Spinal cord (tissue), 10 donors: ENCODE measurements around the gene OTUD5. TPM values are rescaled to one million over a fixed set of nuclear protein-coding genes. Genes with fewer than 3 reads are reported as not detected.

Experiments used
- DNase-seq, 6 donors: peaks; one replicate each; pipeline versions ENCODE4 v3.0.0 to v3.0.0-alpha.2; 2013 to 2015; ENCODE audit warnings: low spot score in 6 of 6, low read depth in 4 of 6
- H3K27ac ChIP-seq: one replicate; pipeline ENCODE4 v1.5.1; 2013; ENCODE audit warnings: low read depth, low read length, control low read depth
- H3K27me3 ChIP-seq: one replicate; pipeline ENCODE4 v1.6.1; 2013; ENCODE audit warnings: low read length; ENCODE audit not compliant: control insufficient read depth, insufficient read depth
- H3K36me3 ChIP-seq: one replicate; pipeline ENCODE4 v1.6.1; 2013; ENCODE audit warnings: low read length; ENCODE audit not compliant: control insufficient read depth, insufficient read depth
- H3K4me1 ChIP-seq: one replicate; pipeline ENCODE4 v1.6.1; 2013; ENCODE audit warnings: low read length; ENCODE audit not compliant: control insufficient read depth, insufficient read depth
- H3K4me3 ChIP-seq: one replicate; pipeline ENCODE4 v1.5.1; 2013; ENCODE audit warnings: low read depth, low read length, control low read depth
- H3K9me3 ChIP-seq: one replicate; pipeline ENCODE4 v1.6.1; 2013; ENCODE audit warnings: low read length; ENCODE audit not compliant: control insufficient read depth, insufficient read depth
- WGBS: methylation state at CpG from one replicate; pipeline ENCODE4 v1.1.5; 2013; ENCODE audit warnings: missing lambda C conversion rate; ENCODE audit not compliant: insufficient coverage; 5-methylcytosine and 5-hydroxymethylcytosine counted together
- polyA plus RNA-seq, 2 donors: library from polyadenylated mRNA; unstranded; fragments of 120-200 nt; gene quantifications; one replicate each; pipeline ENCODE4 v1.2.1, GENCODE V29; 2013; ENCODE audit not compliant: insufficient read length in 2 of 2
- total RNA-seq, 2 donors: library from RNA; depleted of rRNA in 1 of 2; stranded (reverse); fragments of 120-200 nt in 1 of 2; fragments of >200 nt in 1 of 2; gene quantifications; one replicate each; pipeline versions ENCODE4 v1.2.3 to v1.2.4, GENCODE V29; 2013 to 2014
- donor health status: healthy.

Gene OTUD5
- total and polyA plus RNA-seq, 4 donors, result 27.9 to 81.4 (median 54.8) TPM

- Histone ChIP-seq H3K36me3 (peaks cover 27% of the 10 kb centered on the region), H3K9me3 (no peaks in the 10 kb centered on the region), H3K27me3 (no peaks in the 10 kb centered on the region), H3K4me1 (peaks cover 15% of the 10 kb centered on the region), H3K27ac (no peak overlapping the region), H3K4me3 (no peak overlapping the region)
- DNase-seq, result no peak
- WGBS, result 92% methylated on average over 6 of the region's 7 CpGs
Measured at GRCh38 chrX:48975041-48975440, 17.6 kb upstream of the OTUD5 start.

GRCh38 chrX:48974574-48974973, 17.2 kb upstream of the OTUD5 start:
- 74% methylated on average over 2 of the region's 2 CpGs for WGBS

GRCh38 chrX:48974033-48974432, 16.6 kb upstream of the OTUD5 start:
- DNase-seq, result no peak
- H3K4me3 ChIP-seq, result no peak overlapping the region
- peaks cover 29% of the 10 kb centered on the region for H3K36me3 ChIP-seq
- H3K9me3 ChIP-seq, result no peaks in the 10 kb centered on the region
- H3K27ac ChIP-seq, result no peak overlapping the region
- 75% methylated on average over 2 of the region's 3 CpGs for WGBS
- peaks cover 15% of the 10 kb centered on the region for H3K4me1 ChIP-seq
- no peaks in the 10 kb centered on the region for H3K27me3 ChIP-seq

More at GRCh38 chrX:48974574-48974973, 17.2 kb upstream of the OTUD5 start:
- no peaks in the 10 kb centered on the region for H3K9me3 ChIP-seq
- peaks cover 15% of the 10 kb centered on the region for H3K4me1 ChIP-seq
- H3K36me3 ChIP-seq, result peaks cover 26% of the 10 kb centered on the region
- DNase-seq, result no peak
- no peak overlapping the region for H3K4me3 ChIP-seq
- no peak overlapping the region for H3K27ac ChIP-seq
- H3K27me3 ChIP-seq, result no peaks in the 10 kb centered on the region

GRCh38 chrX:48972220-48973164, 15.1 kb upstream of the OTUD5 start:
- WGBS, result 59% methylated on average over 8 of the region's 13 CpGs
- H3K4me1 ChIP-seq, result peaks cover 15% of the 10 kb centered on the region
- H3K4me3 ChIP-seq, result peak overlapping the region; percentile 45
- peaks cover 23% of the 10 kb centered on the region for H3K36me3 ChIP-seq
- H3K9me3 ChIP-seq, result no peaks in the 10 kb centered on the region
- no peaks in the 10 kb centered on the region for H3K27me3 ChIP-seq
- DNase-seq, result peak in 2 of 6 donors; percentile 29 to 38
- no peak overlapping the region for H3K27ac ChIP-seq

- peak in 3 of 6 donors; percentile 14 to 66 (median 41) for DNase-seq
- Histone ChIP-seq H3K9me3 (no peaks in the 10 kb centered on the region), H3K36me3 (peaks cover 23% of the 10 kb centered on the region), H3K4me1 (peaks cover 15% of the 10 kb centered on the region), H3K27ac (no peak within 1 kb of the TSS), H3K27me3 (no peaks in the 10 kb centered on the region), H3K4me3 (peak within 1 kb of the TSS; percentile 45)
- 17% methylated on average over 19 of the region's 28 CpGs for WGBS
Measured at GRCh38 chrX:48971249-48972219, 14.1 kb upstream of the OTUD5 start, which contains the start of gene KCND1. Gene KCND1, minus strand, starts transcription at chrX:48971844. Its CDS starts 1,573 bp downstream, at chrX:48970271.

- WGBS, result 84% methylated on average over 28 of the region's 28 CpGs
- H3K36me3 ChIP-seq, result peaks cover 12% of the 10 kb centered on the region
- no peaks in the 10 kb centered on the region for H3K9me3 ChIP-seq
- H3K27ac ChIP-seq, result no peak overlapping the region
- no peak overlapping the region for H3K4me3 ChIP-seq
- H3K4me1 ChIP-seq, result peaks cover 15% of the 10 kb centered on the region
- H3K27me3 ChIP-seq, result no peaks in the 10 kb centered on the region
- DNase-seq, result no peak
Measured at GRCh38 chrX:48969471-48969870, 12.1 kb upstream of the OTUD5 start.

- Histone ChIP-seq H3K36me3 (peaks cover 9% of the 10 kb centered on the region), H3K4me3 (no peak overlapping the region), H3K27me3 (no peaks in the 10 kb centered on the region), H3K27ac (no peak overlapping the region), H3K4me1 (peaks cover 15% of the 10 kb centered on the region), H3K9me3 (no peaks in the 10 kb centered on the region)
- DNase-seq, result no peak
- 80% methylated on average over 1 of the region's 1 CpG for WGBS
Measured at GRCh38 chrX:48968377-48968776, 11.0 kb upstream of the OTUD5 start.

GRCh38 chrX:48966796-48967579, 9.6 kb upstream of the OTUD5 start:
- Histone ChIP-seq H3K27me3 (no peaks in the 10 kb centered on the region), H3K36me3 (peaks cover 12% of the 10 kb centered on the region), H3K9me3 (no peaks in the 10 kb centered on the region), H3K4me3 (no peak overlapping the region), H3K4me1 (peaks cover 10% of the 10 kb centered on the region), H3K27ac (no peak overlapping the region)
- DNase-seq, result no peak
- WGBS, result 84% methylated on average over 10 of the region's 15 CpGs

GRCh38 chrX:48965959-48966358, 8.6 kb upstream of the OTUD5 start:
- Histone ChIP-seq H3K36me3 (peaks cover 15% of the 10 kb centered on the region), H3K27me3 (no peaks in the 10 kb centered on the region), H3K27ac (no peak overlapping the region), H3K9me3 (no peaks in the 10 kb centered on the region), H3K4me1 (no peaks in the 10 kb centered on the region), H3K4me3 (no peak overlapping the region)
- no peak for DNase-seq
- WGBS, result 88% methylated on average over 14 of the region's 14 CpGs
